H1 (cell line): ENCODE results near the gene ACRBP. TPM values are rescaled to one million over a fixed set of nuclear protein-coding genes. Genes with fewer than 3 reads are reported as not detected.

Source experiments
- CBX5 ChIP-seq: fragments of 300-800, 300-1000 bp; sonication (generic); IDR thresholded peaks from 2 replicates; pipeline ENCODE4 v1.7.1; 2016; ENCODE audit warnings: antibody characterized with exemption, low read length, low read depth
- HDAC6 ChIP-seq: IDR thresholded peaks from one replicate; pipeline ENCODE4 v1.7.1; 2012; ENCODE audit warnings: low read depth, mild to moderate bottlenecking, inconsistent platforms, low read length, moderate library complexity
- KDM1A ChIP-seq: fragments of 200-600, 300-600 bp; sonication (generic); IDR thresholded peaks from 2 replicates; pipeline ENCODE4 v1.7.1; 2016; ENCODE audit warnings: mild to moderate bottlenecking, low read length, borderline replicate concordance
- POLR2A ChIP-seq, 2 experiments: IDR thresholded peaks; 1 replicate in 1 of 2; 2 replicates in 1 of 2; pipeline ENCODE4 v1.6.1; 2011; ENCODE audit warnings: low read depth in 2 of 2, low read length in 2 of 2, mild to moderate bottlenecking in 2 of 2; ENCODE audit errors: control extremely low read depth in 1 of 2
- RXRA ChIP-seq: IDR thresholded peaks from 2 replicates; pipeline ENCODE4 v1.6.1; 2011; ENCODE audit warnings: low read depth, mild to moderate bottlenecking, low read length, moderate library complexity; ENCODE audit not compliant: insufficient read depth
- SP2 ChIP-seq: IDR thresholded peaks from 2 replicates; pipeline ENCODE4 v1.6.1; 2012; ENCODE audit warnings: mild to moderate bottlenecking, low read length, inconsistent platforms
- polyA plus RNA-seq, 7 experiments: library from polyadenylated mRNA; depleted of rRNA in 3 of 7; stranded (reverse) in 5 of 7; unstranded in 2 of 7; fragments of >200 nt in 5 of 7; fragments of 200-250 nt in 2 of 7; gene quantifications; 1 replicate in 5 of 7; 2 replicates in 1 of 7; 4 replicates in 1 of 7; pipeline versions ENCODE4 v1.2.1 to v1.2.3, GENCODE V29; 2011 to 2013; ENCODE audit warnings: missing spikeins in 2 of 7, mixed read lengths in 2 of 7
- total RNA-seq: library from RNA; stranded (reverse); fragmentation: NEBNext Ultra II Directional; extraction: Animal tissue kit (Norgen Biotek cat#: 25700); gene quantifications from 2 replicates; pipeline ENCODE4 v1.2.1, GENCODE V29; 2021

Gene ACRBP
- total and polyA plus RNA-seq, 2 of the 8 experiments (the other 6 are each of a cell fraction or from before 2014, with no cell fraction given): 0.80 to 5.2 TPM

- TF ChIP-seq KDM1A (peak; percentile 37; the same call in 1 of the 2 replicates), POLR2A (IDR thresholded peaks at IDR 0.05; ENCODE audit: control extremely low read depth in 1 of 2, low read depth in 2 of 2, low read length in 2 of 2) (no peak), HDAC6 (no peak), CBX5 (no peak), SP2 (no peak), RXRA (no peak)
Observed at GRCh38 chr12:6613776-6614512, 33.3 kb downstream of the ACRBP start (continued).
